ENCODE measurements around the gene ARSG.

The ARSG gene

DNA sequence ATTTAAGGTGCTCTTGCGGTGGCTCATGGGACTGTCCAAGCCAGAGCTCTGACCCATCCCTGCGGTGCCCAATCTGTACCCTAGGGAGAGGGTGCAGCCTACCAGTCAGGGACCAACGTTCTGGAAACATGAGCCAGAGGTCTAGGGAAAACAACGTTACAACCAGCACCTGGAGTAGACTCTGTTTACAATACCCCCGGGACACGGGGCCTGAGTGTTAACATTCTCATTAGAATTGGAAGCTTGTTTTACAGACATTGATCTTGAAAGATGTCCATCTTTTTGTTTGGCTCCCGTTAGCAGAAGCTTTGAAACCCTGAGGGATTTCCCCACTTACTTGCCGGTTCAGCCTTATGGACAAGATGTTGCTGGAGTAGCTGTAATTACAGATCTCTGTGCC, 159.1 kb downstream of the ARSG start (continued):
- TF ChIP-seq, protein P1, sequence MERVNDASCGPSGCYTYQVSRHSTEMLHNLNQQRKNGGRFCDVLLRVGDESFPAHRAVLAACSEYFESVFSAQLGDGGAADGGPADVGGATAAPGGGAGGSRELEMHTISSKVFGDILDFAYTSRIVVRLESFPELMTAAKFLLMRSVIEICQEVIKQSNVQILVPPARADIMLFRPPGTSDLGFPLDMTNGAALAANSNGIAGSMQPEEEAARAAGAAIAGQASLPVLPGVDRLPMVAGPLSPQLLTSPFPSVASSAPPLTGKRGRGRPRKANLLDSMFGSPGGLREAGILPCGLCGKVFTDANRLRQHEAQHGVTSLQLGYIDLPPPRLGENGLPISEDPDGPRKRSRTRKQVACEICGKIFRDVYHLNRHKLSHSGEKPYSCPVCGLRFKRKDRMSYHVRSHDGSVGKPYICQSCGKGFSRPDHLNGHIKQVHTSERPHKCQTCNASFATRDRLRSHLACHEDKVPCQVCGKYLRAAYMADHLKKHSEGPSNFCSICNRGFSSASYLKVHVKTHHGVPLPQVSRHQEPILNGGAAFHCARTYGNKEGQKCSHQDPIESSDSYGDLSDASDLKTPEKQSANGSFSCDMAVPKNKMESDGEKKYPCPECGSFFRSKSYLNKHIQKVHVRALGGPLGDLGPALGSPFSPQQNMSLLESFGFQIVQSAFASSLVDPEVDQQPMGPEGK (tag by site-specific recombination; IDR thresholded peaks at IDR 0.05), result no peak
- no peak for TF ChIP-seq ZNF391 (tag by site-specific recombination; IDR thresholded peaks at IDR 0.05; ENCODE audit: borderline replicate concordance, low read depth)
- TF ChIP-seq GFI1B (tag by site-specific recombination; IDR thresholded peaks at IDR 0.05), result no peak
- TF ChIP-seq GLIS1 (tag by site-specific recombination; IDR thresholded peaks at IDR 0.05), result no peak

DNA sequence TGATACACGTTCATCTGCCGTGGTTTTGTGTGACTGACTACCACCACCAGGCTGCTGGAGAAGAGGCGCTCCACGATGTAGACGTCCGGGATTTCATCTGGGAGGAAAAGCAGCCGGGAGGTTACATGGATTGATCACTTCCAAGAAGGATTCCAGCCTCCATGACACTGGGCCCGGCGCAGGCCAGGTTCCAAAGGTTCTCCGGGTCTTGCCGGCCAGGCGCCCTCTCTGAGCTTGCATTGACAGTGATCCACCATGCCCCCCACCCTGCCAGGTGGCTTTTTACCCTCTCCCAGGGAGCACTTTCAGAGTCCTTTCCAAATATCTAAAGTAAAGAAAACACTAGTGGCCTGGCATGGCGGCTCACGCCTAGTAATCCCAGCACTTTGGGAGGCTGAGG, 159.5 kb downstream of the ARSG start:
- Histone ChIP-seq H3K4me3 (ENCODE audit: low read depth, low read length) (no peak overlapping the region), H3K9me3 (ENCODE audit: control insufficient read depth, insufficient read depth, low read depth, low read length) (no peaks in the 10 kb centered on the region), H3K27ac (ENCODE audit: extremely low read depth, low read depth, low read length) (no peak overlapping the region), H3K36me3 (ENCODE audit: control insufficient read depth in 2 of 2, insufficient read depth in 1 of 2, low read length in 2 of 2) (0 out of 3 replicates have a peak, but pooled peaks cover 0 to 3% of the 10 kb centered on the region in 2 experiments), H3K4me1 (ENCODE audit: control insufficient read depth, insufficient read depth, low read length) (peaks cover 1% of the 10 kb centered on the region; the same call in 1 of the 2 replicates)
- CTCF ChIA-PET, result interaction anchor here (1.1 kb wide), 1 partner anchor 14 kb away, joined by 3 read pairs; no protein-coding TSS in a partner anchor
- no peak for TF ChIP-seq ZNF792 (tag by site-specific recombination; IDR thresholded peaks at IDR 0.05)
- no peak for TF ChIP-seq ZNF157 (tag by site-specific recombination; IDR thresholded peaks at IDR 0.05)
- TF ChIP-seq REPIN1 (tag by site-specific recombination; IDR thresholded peaks at IDR 0.05; ENCODE audit: low read depth), result no peak
- TF ChIP-seq, protein P2, sequence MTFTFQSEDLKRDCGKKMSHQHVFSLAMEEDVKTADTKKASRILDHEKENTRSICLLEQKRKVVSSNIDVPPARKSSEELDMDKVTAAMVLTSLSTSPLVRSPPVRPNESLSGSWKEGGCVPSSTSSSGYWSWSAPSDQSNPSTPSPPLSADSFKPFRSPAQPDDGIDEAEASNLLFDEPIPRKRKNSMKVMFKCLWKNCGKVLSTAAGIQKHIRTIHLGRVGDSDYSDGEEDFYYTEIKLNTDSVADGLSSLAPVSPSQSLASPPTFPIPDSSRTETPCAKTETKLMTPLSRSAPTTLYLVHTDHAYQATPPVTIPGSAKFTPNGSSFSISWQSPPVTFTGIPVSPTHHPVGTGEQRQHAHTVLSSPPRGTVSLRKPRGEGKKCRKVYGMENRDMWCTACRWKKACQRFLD (tag by site-specific recombination; IDR thresholded peaks at IDR 0.05), result no peak
- TF ChIP-seq SP3 (tag by site-specific recombination; IDR thresholded peaks at IDR 0.05), result no peak
- no peak for TF ChIP-seq ZNF211 (tag by site-specific recombination; IDR thresholded peaks at IDR 0.05; ENCODE audit: low read depth)
- no peak for TF ChIP-seq KLF8 (tag by site-specific recombination; IDR thresholded peaks at IDR 0.05)
- no peak for TF ChIP-seq ZNF133 (tag by site-specific recombination; IDR thresholded peaks at IDR 0.05)
- no peak for TF ChIP-seq ZNF391 (tag by site-specific recombination; IDR thresholded peaks at IDR 0.05; ENCODE audit: borderline replicate concordance, low read depth)
- TF ChIP-seq, protein P3, sequence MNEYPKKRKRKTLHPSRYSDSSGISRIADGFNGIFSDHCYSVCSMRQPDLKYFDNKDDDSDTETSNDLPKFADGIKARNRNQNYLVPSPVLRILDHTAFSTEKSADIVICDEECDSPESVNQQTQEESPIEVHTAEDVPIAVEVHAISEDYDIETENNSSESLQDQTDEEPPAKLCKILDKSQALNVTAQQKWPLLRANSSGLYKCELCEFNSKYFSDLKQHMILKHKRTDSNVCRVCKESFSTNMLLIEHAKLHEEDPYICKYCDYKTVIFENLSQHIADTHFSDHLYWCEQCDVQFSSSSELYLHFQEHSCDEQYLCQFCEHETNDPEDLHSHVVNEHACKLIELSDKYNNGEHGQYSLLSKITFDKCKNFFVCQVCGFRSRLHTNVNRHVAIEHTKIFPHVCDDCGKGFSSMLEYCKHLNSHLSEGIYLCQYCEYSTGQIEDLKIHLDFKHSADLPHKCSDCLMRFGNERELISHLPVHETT (tag by site-specific recombination; IDR thresholded peaks at IDR 0.05), result no peak
- TF ChIP-seq, protein P4, sequence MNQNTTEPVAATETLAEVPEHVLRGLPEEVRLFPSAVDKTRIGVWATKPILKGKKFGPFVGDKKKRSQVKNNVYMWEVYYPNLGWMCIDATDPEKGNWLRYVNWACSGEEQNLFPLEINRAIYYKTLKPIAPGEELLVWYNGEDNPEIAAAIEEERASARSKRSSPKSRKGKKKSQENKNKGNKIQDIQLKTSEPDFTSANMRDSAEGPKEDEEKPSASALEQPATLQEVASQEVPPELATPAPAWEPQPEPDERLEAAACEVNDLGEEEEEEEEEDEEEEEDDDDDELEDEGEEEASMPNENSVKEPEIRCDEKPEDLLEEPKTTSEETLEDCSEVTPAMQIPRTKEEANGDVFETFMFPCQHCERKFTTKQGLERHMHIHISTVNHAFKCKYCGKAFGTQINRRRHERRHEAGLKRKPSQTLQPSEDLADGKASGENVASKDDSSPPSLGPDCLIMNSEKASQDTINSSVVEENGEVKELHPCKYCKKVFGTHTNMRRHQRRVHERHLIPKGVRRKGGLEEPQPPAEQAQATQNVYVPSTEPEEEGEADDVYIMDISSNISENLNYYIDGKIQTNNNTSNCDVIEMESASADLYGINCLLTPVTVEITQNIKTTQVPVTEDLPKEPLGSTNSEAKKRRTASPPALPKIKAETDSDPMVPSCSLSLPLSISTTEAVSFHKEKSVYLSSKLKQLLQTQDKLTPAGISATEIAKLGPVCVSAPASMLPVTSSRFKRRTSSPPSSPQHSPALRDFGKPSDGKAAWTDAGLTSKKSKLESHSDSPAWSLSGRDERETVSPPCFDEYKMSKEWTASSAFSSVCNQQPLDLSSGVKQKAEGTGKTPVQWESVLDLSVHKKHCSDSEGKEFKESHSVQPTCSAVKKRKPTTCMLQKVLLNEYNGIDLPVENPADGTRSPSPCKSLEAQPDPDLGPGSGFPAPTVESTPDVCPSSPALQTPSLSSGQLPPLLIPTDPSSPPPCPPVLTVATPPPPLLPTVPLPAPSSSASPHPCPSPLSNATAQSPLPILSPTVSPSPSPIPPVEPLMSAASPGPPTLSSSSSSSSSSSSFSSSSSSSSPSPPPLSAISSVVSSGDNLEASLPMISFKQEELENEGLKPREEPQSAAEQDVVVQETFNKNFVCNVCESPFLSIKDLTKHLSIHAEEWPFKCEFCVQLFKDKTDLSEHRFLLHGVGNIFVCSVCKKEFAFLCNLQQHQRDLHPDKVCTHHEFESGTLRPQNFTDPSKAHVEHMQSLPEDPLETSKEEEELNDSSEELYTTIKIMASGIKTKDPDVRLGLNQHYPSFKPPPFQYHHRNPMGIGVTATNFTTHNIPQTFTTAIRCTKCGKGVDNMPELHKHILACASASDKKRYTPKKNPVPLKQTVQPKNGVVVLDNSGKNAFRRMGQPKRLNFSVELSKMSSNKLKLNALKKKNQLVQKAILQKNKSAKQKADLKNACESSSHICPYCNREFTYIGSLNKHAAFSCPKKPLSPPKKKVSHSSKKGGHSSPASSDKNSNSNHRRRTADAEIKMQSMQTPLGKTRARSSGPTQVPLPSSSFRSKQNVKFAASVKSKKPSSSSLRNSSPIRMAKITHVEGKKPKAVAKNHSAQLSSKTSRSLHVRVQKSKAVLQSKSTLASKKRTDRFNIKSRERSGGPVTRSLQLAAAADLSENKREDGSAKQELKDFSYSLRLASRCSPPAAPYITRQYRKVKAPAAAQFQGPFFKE (tag by site-specific recombination; IDR thresholded peaks at IDR 0.05; ENCODE audit: borderline replicate concordance), result no peak
- no peak for TF ChIP-seq ZNF23 (tag by site-specific recombination; IDR thresholded peaks at IDR 0.05; ENCODE audit: borderline replicate concordance)
- TF ChIP-seq ZNF529 (tag by site-specific recombination; IDR thresholded peaks at IDR 0.05; ENCODE audit: insufficient replicate concordance), result no peak
- TF ChIP-seq, protein P5, sequence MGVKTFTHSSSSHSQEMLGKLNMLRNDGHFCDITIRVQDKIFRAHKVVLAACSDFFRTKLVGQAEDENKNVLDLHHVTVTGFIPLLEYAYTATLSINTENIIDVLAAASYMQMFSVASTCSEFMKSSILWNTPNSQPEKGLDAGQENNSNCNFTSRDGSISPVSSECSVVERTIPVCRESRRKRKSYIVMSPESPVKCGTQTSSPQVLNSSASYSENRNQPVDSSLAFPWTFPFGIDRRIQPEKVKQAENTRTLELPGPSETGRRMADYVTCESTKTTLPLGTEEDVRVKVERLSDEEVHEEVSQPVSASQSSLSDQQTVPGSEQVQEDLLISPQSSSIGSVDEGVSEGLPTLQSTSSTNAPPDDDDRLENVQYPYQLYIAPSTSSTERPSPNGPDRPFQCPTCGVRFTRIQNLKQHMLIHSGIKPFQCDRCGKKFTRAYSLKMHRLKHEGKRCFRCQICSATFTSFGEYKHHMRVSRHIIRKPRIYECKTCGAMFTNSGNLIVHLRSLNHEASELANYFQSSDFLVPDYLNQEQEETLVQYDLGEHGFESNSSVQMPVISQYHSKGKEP (tag by site-specific recombination; IDR thresholded peaks at IDR 0.05), result no peak
- no peak for TF ChIP-seq ZNF629 (tag by site-specific recombination; IDR thresholded peaks at IDR 0.05)
- TF ChIP-seq ZNF701 (tag by site-specific recombination; IDR thresholded peaks at IDR 0.05), result no peak
- TF ChIP-seq ZNF830 (tag by site-specific recombination; IDR thresholded peaks at IDR 0.05; ENCODE audit: low read depth), result no peak
- POLR2A ChIA-PET, result no interaction called here
